ENCODE measurements around the gene KRT72.

KRT72 gene

DNA sequence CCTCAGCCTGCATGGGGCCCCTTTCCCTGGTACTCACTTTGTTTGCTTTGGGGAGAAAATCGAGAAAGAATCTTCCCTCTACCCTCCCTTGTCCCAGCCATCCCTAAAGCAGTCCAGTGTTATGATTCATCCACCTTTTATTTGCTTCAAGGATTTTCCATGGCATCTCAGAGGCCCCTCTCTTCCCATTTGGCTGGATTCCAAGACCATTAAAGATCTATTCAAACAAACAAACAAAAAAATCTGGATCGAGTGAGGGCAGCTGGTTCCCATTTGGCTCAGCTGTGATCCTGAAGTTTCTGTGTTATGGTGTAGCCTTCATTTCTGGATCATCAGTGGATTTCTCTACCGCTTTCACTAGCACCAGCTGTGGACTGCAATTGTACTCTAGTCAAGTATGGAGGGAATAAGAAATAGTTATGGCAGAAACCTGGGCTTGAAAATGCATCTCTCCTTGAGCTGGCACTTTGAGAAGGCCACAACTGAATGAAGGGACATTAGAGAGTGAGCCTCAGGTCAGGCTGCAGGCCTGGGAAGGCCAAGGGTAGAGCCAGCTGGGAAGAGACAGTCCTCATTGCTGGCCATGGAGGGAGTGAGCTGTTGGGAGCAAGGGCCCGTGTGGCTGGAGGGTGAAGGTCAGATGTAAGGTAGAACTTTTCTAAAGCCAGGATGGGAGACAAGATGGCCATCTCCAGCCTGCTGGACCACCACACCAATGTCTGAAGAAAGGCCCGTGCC is 62.0 kb downstream of the KRT72 start:
- no peak overlapping the region for H3K27ac ChIP-seq
- H3K9me3 ChIP-seq, result no peaks in the 10 kb centered on the region
- intact Hi-C loops (cut with DNase I; ENCODE audit: low total_unique reads), result no loop called here
- TF ChIP-seq, protein P1, sequence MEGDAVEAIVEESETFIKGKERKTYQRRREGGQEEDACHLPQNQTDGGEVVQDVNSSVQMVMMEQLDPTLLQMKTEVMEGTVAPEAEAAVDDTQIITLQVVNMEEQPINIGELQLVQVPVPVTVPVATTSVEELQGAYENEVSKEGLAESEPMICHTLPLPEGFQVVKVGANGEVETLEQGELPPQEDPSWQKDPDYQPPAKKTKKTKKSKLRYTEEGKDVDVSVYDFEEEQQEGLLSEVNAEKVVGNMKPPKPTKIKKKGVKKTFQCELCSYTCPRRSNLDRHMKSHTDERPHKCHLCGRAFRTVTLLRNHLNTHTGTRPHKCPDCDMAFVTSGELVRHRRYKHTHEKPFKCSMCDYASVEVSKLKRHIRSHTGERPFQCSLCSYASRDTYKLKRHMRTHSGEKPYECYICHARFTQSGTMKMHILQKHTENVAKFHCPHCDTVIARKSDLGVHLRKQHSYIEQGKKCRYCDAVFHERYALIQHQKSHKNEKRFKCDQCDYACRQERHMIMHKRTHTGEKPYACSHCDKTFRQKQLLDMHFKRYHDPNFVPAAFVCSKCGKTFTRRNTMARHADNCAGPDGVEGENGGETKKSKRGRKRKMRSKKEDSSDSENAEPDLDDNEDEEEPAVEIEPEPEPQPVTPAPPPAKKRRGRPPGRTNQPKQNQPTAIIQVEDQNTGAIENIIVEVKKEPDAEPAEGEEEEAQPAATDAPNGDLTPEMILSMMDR (IDR thresholded peaks at IDR 0.05), result no peak
- peaks cover 0 to 25% (median 3%) of the 10 kb centered on the region in 4 donors for H3K4me1 ChIP-seq
- H3K4me3 ChIP-seq, result no peak overlapping the region
- no peaks in the 10 kb centered on the region for H3K36me3 ChIP-seq
- H3K27me3 ChIP-seq, result no peaks in the 10 kb centered on the region
- DNase-seq, result no peak

DNA sequence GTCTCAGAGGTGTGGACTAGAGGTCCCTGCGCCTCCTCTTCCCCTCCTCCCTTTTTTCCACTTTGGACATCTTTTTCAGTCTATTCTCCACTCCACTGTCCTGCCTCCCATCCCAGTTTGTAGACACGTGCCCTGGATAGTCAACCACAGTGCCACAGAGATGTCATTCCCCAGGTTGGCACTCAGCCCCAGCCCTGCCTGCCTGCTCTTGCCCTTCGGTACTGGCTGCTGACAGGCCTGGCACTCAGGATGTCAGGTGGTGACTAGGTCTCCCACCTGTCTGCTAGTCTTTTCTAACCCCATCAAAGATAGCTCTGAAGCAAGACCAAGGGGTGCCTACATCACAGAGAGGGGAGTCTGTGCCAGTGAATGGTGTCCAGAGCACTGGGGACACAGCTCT is 64.2 kb downstream of the KRT72 start:
- TF ChIP-seq, protein P1 (IDR thresholded peaks at IDR 0.05), result no peak
- Histone ChIP-seq H3K4me3 (no peak overlapping the region), H3K9me3 (no peaks in the 10 kb centered on the region), H3K27me3 (no peaks in the 10 kb centered on the region), H3K36me3 (no peaks in the 10 kb centered on the region), H3K4me1 (peaks cover 0 to 17% (median 0%) of the 10 kb centered on the region in 4 donors), H3K27ac (no peak overlapping the region)
- DNase-seq, result no peak
- intact Hi-C loops (cut with DNase I; ENCODE audit: low total_unique reads), result no loop called here

All from tibial artery (tissue), 4 donors.